Vagina (tissue), 2 donors: ENCODE measurements around the gene QRICH1. TPM values are rescaled to one million over a fixed set of nuclear protein-coding genes. Genes with fewer than 3 reads are reported as not detected.

Source experiments
- DNase-seq, 2 donors: peaks; one replicate each; pipeline ENCODE4 v3.0.0-alpha.2; 2017; ENCODE audit errors: extremely low spot score in 2 of 2
- H3K27ac ChIP-seq: fragments of 200-600 bp; sonication (generic); one replicate; pipeline ENCODE4 v1.5.1; 2019
- H3K27me3 ChIP-seq: fragments of 200-600 bp; sonication (generic); one replicate; pipeline ENCODE4 v1.5.1; 2019
- H3K36me3 ChIP-seq, 2 donors: fragments of 200-600 bp; sonication (generic); one replicate each; pipeline ENCODE4 v1.5.1; 2017 to 2019
- H3K4me1 ChIP-seq: fragments of 200-600 bp; sonication (generic); one replicate; pipeline ENCODE4 v1.5.1; 2019
- H3K4me3 ChIP-seq, 2 donors: fragments of 200-600 bp; sonication (generic); 1 replicate in 1 of 2; 2 replicates in 1 of 2; pipeline ENCODE4 v1.5.1; 2016 to 2019
- H3K9me3 ChIP-seq: fragments of 200-600 bp; sonication (generic); one replicate; pipeline ENCODE4 v1.5.1; 2019
- POLR2A ChIP-seq, 2 donors: fragments of 450-650 bp; IDR thresholded peaks; one replicate each; pipeline ENCODE4 v1.6.1; 2017; ENCODE audit warnings: antibody characterized with exemption in 2 of 2, mild to moderate bottlenecking in 2 of 2, moderate library complexity in 2 of 2
- POLR2AphosphoS5 ChIP-seq, 2 donors: sonication (generic); formaldehyde crosslinking; IDR thresholded peaks; one replicate each; pipeline ENCODE4 v1.9.0; 2017; ENCODE audit warnings: antibody characterized with exemption in 2 of 2, mild to moderate bottlenecking in 2 of 2, low read depth in 1 of 2; ENCODE audit not compliant: insufficient read depth in 1 of 2
- intact Hi-C: fragments of 100-400 bp; cut with DNase I; formaldehyde crosslinking; loops from one replicate; pipeline ENCODE4 v1.15.1; 2023
- total RNA-seq: library from RNA; depleted of rRNA; stranded (reverse); fragments of >200 nt; gene quantifications from one replicate; pipeline ENCODE4 v1.2.3, GENCODE V29; 2016
- TF ChIP-seq, protein P1 (sequence below), 3 experiments: fragments of 450-650 bp in 2 of 3; fragments of 200-600 bp in 1 of 3; sonication (generic) in 1 of 3; IDR thresholded peaks; one replicate each; pipeline ENCODE4 v1.5.1; 2017 to 2019; ENCODE audit warnings: antibody characterized with exemption in 3 of 3, mild to moderate bottlenecking in 2 of 3, moderate library complexity in 2 of 3

The QRICH1 gene
- total RNA-seq, 1 donor from 2014 or later: 124 TPM

DNA sequence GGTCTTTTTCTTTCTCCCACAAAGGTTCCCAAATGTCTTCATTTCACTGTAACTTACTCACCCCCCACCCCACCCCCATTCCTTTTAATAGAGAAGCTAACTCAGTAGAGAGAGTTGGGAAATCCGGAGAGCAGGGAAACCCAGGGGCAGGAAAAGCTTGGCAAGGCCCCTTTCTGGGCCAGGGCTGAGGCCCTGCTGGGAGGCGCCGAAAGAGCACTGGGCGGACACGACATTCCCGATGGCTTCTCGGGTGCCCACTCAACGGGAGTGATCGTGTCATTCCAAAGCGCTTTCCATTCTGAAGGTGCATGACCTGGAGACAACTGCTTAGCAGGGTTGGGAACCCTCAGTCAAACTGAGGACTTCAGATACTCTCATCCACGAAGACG, 73.9 kb downstream of the QRICH1 start:
- intact Hi-C loops: no loop called here
- peak overlapping the region; percentile 95 to 99 for H3K4me3 ChIP-seq
- peaks cover 0 to 34% of the 10 kb centered on the region in 2 donors for H3K36me3 ChIP-seq
- peak overlapping the region; percentile 99 for H3K27ac ChIP-seq
- TF ChIP-seq POLR2AphosphoS5 (IDR thresholded peaks at IDR 0.05; ENCODE audit: insufficient read depth in 1 of 2, low read depth in 1 of 2): no peak
- TF ChIP-seq POLR2A (IDR thresholded peaks at IDR 0.05): no peak
- TF ChIP-seq, protein P1, sequence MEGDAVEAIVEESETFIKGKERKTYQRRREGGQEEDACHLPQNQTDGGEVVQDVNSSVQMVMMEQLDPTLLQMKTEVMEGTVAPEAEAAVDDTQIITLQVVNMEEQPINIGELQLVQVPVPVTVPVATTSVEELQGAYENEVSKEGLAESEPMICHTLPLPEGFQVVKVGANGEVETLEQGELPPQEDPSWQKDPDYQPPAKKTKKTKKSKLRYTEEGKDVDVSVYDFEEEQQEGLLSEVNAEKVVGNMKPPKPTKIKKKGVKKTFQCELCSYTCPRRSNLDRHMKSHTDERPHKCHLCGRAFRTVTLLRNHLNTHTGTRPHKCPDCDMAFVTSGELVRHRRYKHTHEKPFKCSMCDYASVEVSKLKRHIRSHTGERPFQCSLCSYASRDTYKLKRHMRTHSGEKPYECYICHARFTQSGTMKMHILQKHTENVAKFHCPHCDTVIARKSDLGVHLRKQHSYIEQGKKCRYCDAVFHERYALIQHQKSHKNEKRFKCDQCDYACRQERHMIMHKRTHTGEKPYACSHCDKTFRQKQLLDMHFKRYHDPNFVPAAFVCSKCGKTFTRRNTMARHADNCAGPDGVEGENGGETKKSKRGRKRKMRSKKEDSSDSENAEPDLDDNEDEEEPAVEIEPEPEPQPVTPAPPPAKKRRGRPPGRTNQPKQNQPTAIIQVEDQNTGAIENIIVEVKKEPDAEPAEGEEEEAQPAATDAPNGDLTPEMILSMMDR (IDR thresholded peaks at IDR 0.05): no peak
- H3K27me3 ChIP-seq: no peaks in the 10 kb centered on the region
- no peaks in the 10 kb centered on the region for H3K9me3 ChIP-seq
- no peak for DNase-seq
- H3K4me1 ChIP-seq: peaks cover 54% of the 10 kb centered on the region

DNA sequence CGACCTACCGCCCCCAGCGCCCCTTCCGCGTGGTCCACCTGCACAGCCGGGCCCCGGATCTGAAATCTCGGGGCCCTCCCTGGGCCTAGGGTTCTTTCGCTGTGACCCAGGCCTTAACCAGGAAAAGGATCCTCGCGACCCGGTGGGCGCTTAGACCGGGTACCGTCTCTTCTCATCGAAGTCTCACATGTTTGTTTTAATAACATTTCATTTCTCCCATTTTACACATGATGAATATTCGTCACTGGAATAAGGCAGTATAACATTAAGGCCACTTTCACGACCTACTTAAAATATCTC, 75.2 kb downstream of the QRICH1 start:
- no peak for DNase-seq
- peaks cover 0 to 33% of the 10 kb centered on the region in 2 donors for H3K36me3 ChIP-seq
- H3K27ac ChIP-seq: peak overlapping the region; percentile 70
- peaks cover 58% of the 10 kb centered on the region for H3K4me1 ChIP-seq
- intact Hi-C loops: no loop called here
- H3K4me3 ChIP-seq: peak overlapping the region; percentile 71 to 88
- no peaks in the 10 kb centered on the region for H3K9me3 ChIP-seq
- no peaks in the 10 kb centered on the region for H3K27me3 ChIP-seq
- TF ChIP-seq POLR2AphosphoS5 (IDR thresholded peaks at IDR 0.05; ENCODE audit: insufficient read depth in 1 of 2, low read depth in 1 of 2): peak in 1 of 2 donors; percentile 32
- TF ChIP-seq, protein P1 (IDR thresholded peaks at IDR 0.05): no peak

DNA sequence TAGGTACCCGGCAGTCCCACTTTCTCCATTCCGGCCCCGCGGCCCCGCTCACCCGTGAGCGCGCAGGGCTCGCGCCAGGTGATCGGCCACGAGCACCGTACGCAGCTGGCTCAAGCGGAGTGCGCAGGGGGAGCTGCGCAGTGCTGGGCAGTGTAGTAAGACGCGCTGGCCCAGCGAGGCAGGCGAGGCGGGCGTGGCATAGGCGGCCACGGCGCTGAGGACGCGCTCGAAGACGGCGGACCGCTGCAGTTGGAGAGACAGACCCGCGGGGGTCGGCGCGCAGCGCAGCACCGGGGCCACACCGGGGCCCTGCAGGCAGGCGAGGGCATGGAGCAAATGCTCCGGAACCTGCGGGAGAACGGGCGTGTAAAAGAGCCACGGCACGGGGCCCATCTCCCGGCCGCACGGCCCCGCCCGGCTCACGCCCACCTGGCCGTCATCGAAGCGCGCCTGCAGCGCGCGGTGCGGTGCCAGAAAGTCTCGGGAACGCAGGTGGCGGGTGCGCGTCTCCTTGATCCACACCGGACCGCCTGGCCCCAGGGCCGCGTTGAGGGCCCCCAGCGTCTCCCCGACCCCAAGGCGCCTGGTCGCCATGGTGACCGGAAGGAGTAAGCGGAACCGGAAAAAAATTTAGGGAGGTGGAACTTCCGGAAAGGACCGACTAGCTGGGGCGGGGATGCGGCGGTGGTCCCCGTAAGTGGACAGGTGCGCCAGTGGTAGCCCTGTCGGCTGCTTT, 75.7 kb downstream of the QRICH1 start, which contains the start of gene DALRD3:
TSS of gene DALRD3 (minus strand) at position 610 of the 736 bp plus-strand sequence. CDS start at position 594, 16 bp downstream.
- H3K27ac ChIP-seq: peak within 1 kb of the TSS; percentile 70
- H3K4me1 ChIP-seq: peaks cover 59% of the 10 kb centered on the region
- peak in 1 of 2 donors; percentile 95 for DNase-seq
- intact Hi-C loops: no loop called here
- no peaks in the 10 kb centered on the region for H3K9me3 ChIP-seq
- peak within 1 kb of the TSS; percentile 71 to 88 for H3K4me3 ChIP-seq
- TF ChIP-seq POLR2A (IDR thresholded peaks at IDR 0.05) (peak in 1 of 2 donors; percentile 8), POLR2AphosphoS5 (IDR thresholded peaks at IDR 0.05; ENCODE audit: insufficient read depth in 1 of 2, low read depth in 1 of 2) (peak; percentile 34 to 80)
- TF ChIP-seq, protein P1 (IDR thresholded peaks at IDR 0.05): no peak
- no peaks in the 10 kb centered on the region for H3K27me3 ChIP-seq
- H3K36me3 ChIP-seq: peaks cover 0 to 30% of the 10 kb centered on the region in 2 donors

DNA sequence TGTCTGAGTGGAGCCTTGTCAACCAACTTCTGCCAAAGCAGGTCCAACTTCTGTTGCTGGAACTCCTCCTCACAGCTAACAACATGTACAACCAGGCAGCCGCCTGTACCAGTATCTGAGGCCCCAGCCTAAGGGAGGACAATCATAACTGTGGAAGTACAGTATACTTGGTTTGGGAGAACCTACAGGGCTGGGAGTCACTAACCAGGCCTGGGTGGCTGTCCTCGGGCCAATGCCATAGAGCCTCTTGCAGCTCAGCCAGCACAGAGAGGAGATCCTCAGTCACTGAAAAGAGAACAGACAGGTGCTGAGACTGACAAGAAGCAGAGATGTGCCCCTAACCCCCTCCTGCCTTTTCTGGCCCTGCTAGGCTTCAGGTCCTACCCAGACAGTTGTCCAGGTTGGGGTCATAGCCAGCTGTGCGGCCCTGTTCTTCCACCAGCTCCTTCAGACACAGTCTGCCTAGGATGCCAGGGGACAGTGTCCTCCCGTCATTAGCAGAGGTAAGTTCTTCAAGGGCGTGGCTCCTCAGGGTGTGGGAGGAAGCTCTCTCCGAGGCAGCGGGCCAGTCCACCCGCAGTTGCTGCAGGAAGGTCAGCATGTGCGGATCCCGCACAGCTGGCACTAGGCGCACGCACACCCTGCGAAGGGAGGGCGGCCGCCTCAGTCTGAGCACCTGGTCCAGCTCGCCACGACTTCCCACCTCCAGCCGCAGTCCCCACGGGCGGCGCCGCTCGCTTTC, 76.5 kb downstream of the QRICH1 start:
- no peak for DNase-seq
- intact Hi-C loops: no loop called here
- H3K4me3 ChIP-seq: peak overlapping the region; percentile 71 to 88
- peaks cover 0 to 37% of the 10 kb centered on the region in 2 donors for H3K36me3 ChIP-seq
- H3K9me3 ChIP-seq: no peaks in the 10 kb centered on the region
- peaks cover 59% of the 10 kb centered on the region for H3K4me1 ChIP-seq
- peak overlapping the region; percentile 70 for H3K27ac ChIP-seq
- TF ChIP-seq, protein P1 (IDR thresholded peaks at IDR 0.05): no peak
- TF ChIP-seq POLR2A (IDR thresholded peaks at IDR 0.05): no peak
- TF ChIP-seq POLR2AphosphoS5 (IDR thresholded peaks at IDR 0.05; ENCODE audit: insufficient read depth in 1 of 2, low read depth in 1 of 2): no peak
- H3K27me3 ChIP-seq: no peaks in the 10 kb centered on the region
